Measurements from ENCODE around the gene LUC7L3.

DNA sequence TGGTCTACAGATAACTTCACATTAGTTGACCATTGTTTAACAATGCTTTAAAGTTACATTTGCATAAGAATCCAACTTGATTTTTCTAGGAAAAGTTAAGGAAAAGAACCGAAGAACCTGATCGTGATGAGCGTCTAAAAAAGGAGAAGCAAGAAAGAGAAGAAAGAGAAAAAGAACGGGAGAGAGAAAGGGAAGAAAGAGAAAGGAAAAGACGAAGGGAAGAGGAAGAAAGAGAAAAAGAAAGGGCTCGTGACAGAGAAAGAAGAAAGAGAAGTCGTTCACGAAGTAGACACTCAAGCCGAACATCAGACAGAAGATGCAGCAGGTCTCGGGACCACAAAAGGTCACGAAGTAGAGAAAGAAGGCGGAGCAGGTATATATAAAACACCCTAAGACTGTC is 26.2 kb downstream of the LUC7L3 start:
- TF ChIP-seq, protein P1, sequence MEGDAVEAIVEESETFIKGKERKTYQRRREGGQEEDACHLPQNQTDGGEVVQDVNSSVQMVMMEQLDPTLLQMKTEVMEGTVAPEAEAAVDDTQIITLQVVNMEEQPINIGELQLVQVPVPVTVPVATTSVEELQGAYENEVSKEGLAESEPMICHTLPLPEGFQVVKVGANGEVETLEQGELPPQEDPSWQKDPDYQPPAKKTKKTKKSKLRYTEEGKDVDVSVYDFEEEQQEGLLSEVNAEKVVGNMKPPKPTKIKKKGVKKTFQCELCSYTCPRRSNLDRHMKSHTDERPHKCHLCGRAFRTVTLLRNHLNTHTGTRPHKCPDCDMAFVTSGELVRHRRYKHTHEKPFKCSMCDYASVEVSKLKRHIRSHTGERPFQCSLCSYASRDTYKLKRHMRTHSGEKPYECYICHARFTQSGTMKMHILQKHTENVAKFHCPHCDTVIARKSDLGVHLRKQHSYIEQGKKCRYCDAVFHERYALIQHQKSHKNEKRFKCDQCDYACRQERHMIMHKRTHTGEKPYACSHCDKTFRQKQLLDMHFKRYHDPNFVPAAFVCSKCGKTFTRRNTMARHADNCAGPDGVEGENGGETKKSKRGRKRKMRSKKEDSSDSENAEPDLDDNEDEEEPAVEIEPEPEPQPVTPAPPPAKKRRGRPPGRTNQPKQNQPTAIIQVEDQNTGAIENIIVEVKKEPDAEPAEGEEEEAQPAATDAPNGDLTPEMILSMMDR (IDR thresholded peaks at IDR 0.05; ENCODE audit: borderline replicate concordance, extremely low read depth, low read length, poor library complexity, severe bottlenecking) = no peak
- TF ChIP-seq EZH2 (IDR thresholded peaks at IDR 0.05; ENCODE audit: borderline replicate concordance, low read depth, low read length, severe bottlenecking) = no peak
